ENCODE results near the gene PRDM10.

DNA sequence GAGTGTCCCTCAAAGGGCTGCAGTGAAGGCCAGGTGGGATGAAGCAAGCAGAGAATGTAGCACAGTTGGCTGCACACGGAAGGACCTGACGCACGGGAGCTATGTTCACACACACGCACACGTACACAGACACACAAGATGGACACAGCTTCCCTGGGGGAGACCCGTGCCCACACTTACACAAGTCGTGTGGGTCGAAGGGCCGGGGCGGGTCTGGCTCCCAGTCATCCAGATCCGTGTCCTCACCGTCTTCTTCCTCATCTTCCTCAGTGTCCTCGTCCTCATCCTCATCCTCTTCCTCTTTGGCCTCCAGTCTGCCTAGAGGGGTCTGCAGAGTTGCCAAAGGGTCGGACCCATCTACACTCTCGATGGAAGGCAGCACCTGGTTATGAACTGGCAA, 55.7 kb downstream of the PRDM10 start:
- TF ChIP-seq POLR2AphosphoS5 (IDR thresholded peaks at IDR 0.05; ENCODE audit: low read depth, low read length) (no peak), REST (IDR thresholded peaks at IDR 0.05; ENCODE audit: insufficient read depth in 1 of 2, low read depth in 2 of 2, low read length in 2 of 2) (no peak)
